Heart left ventricle (tissue), 16 donors: Measurements from ENCODE around the gene WBP1. TPM values are rescaled to one million over a fixed set of nuclear protein-coding genes. Genes with fewer than 3 reads are reported as not detected.

Experiments used
- ATAC-seq, 4 donors: fragments of 200-7000 bp; cut with Tn5 transposase; one replicate each; pipeline ENCODE4 v1.9.1; 2020 to 2022; ENCODE audit warnings: moderate library complexity in 4 of 4, mild to moderate bottlenecking in 3 of 4, moderate number of reproducible peaks in 1 of 4
- DNase-seq, 5 donors: peaks; one replicate each; pipeline ENCODE4 v3.0.0-alpha.2; 2020
- H3K27ac ChIP-seq, 12 donors: fragments of 200-600 bp; sonication (generic) in 4 of 12; one replicate each; pipeline versions ENCODE4 v1.5.0 to v1.8.0; 2016 to 2022; ENCODE audit warnings: mild to moderate bottlenecking in 2 of 12
- H3K27me3 ChIP-seq, 9 donors: fragments of 200-600 bp; sonication (generic) in 2 of 9; one replicate each; pipeline versions ENCODE4 v1.5.1 to v1.8.0; 2016 to 2022; ENCODE audit warnings: mild to moderate bottlenecking in 3 of 9
- H3K36me3 ChIP-seq, 9 donors: fragments of 200-600 bp; sonication (generic) in 2 of 9; one replicate each; pipeline versions ENCODE4 v1.5.0 to v1.8.0; 2018 to 2022; ENCODE audit warnings: mild to moderate bottlenecking in 2 of 9
- H3K4me1 ChIP-seq, 12 donors: fragments of 200-600 bp; sonication (generic) in 4 of 12; one replicate each; pipeline versions ENCODE4 v1.5.0 to v1.8.0; 2016 to 2022; ENCODE audit warnings: mild to moderate bottlenecking in 3 of 12
- H3K4me3 ChIP-seq, 12 donors: fragments of 200-600 bp; sonication (generic) in 4 of 12; one replicate each; pipeline versions ENCODE4 v1.5.0 to v1.8.0; 2017 to 2022; ENCODE audit warnings: mild to moderate bottlenecking in 9 of 12, moderate library complexity in 4 of 12
- H3K9me3 ChIP-seq, 12 donors: fragments of 200-600 bp; sonication (generic) in 4 of 12; one replicate each; pipeline versions ENCODE4 v1.5.0 to v1.8.0; 2016 to 2022; ENCODE audit warnings: mild to moderate bottlenecking in 1 of 12
- POLR2A ChIP-seq, 2 donors: fragments of 450-650 bp; IDR thresholded peaks; one replicate each; pipeline ENCODE4 v1.6.1; 2017; ENCODE audit warnings: antibody characterized with exemption in 2 of 2, mild to moderate bottlenecking in 2 of 2, moderate library complexity in 2 of 2
- WGBS, 4 donors: extraction: QIAGEN DNeasy Blood & Tissue Kit in 2 of 4; methylation state at CpG; one replicate each; pipeline versions ENCODE4 v1.1.5 to v1.1.7; 2013 to 2018; 5-methylcytosine and 5-hydroxymethylcytosine counted together
- intact Hi-C, 10 donors: fragments of 100-400 bp; cut with DNase I; formaldehyde crosslinking; loops; one replicate each; pipeline versions ENCODE4 v1.11.1 to v1.14.2; 2022
- polyA plus RNA-seq, 2 donors: library from polyadenylated mRNA; stranded (reverse); fragments of 200-250 nt; gene quantifications; one replicate each; pipeline ENCODE4 v1.2.3, GENCODE V29; 2013
- total RNA-seq, 9 donors: library from RNA; depleted of rRNA in 2 of 9; stranded (reverse); fragments of >200 nt in 2 of 9; fragmentation: NEBNext Ultra II Directional in 3 of 9; extraction: Animal tissue kit (Norgen Biotek cat#: 25700) in 3 of 9; gene quantifications; one replicate each; pipeline versions ENCODE4 v1.1.0 to v1.2.4, GENCODE V29; 2016 to 2023
- TF ChIP-seq, protein P1 (sequence below), 12 donors: fragments of 200-600 bp; sonication (generic) in 4 of 12; IDR thresholded peaks; one replicate each; pipeline versions ENCODE4 v1.5.0 to v1.8.0; 2018 to 2022; ENCODE audit warnings: antibody characterized with exemption in 12 of 12, mild to moderate bottlenecking in 5 of 12
- donor health status: ischemic (EF 13 %, LVEDD 7.1; RV severe dilation, severe dysfunction).
- donor health status: healthy with polysubstance abuse.
- donor health status: DM: no; HTN: yes; CAD: no.
- donor health status: DM: no; HTN: no; CAD: no.
- donor health status: ischemic (EF 25% LVEDD 6.9; RV normal size, moderate dysfunction).
- donor health status: ischemic (EF 25% LVEDD 5.7; RV mildly dilated, moderate dysfunction).
- donor health status: healthy.
- donor health status: DM: yes; HTN: yes; CAD: no.
- donor health status: ischemic (EF 35%, LVEDD 5.7; RV mildly dilated, moderate dysfunction).
- donor health status: nonischemic (EF 11% LVEDD 7.7; RV severe dilation, severe dysfunction).
- donor health status: DM: yes; HTN: yes; CAD: no.
- donor health status: PGD.
- donor health status: ischemic (EF 29% LVEDD 5.4; RV normal size, mild dysfunction).
- donor health status: nonischemic (EF 23%, LVEDD 6.1; RV moderate dilation, normal function).

Gene WBP1
- total and polyA plus RNA-seq, 11 donors: 29.0 to 58.4 (median 42.4) TPM

DNA sequence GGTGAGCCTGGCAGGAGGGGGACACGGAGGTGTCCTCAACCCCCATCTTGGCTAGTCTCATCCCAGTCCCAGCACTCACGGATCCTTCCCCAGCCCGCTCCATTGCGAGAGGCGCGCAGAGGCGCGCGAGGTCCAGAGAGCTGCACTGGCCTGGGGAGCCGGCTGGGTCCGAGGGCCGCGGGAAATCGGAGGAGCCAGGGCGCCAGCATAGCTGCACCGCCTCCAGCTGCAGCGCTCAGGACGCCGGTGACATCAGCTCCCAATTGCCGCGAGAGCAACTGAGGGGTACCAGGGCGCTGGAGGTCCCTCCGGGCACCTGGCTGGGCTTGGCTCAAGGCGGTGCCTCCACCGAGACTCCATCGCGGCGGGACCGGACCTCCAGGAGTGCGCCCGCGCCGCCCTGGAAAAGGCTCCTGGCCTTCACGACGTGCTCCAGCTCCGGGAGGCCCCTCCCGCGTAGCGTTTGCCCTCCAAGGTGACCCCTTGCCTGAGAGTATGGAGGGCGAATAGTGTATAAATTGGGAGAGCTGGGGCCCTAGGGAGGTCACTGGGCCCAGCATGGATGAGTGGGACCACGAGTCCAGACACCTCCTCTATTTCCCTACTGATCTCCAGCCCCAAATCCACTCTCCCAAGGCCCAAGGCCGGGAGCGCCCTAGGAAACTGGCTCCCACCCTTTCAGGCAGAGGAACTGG is 22.0 kb upstream of the WBP1 start:
- no peak for ATAC-seq
- H3K36me3 ChIP-seq: peaks cover 0 to 23% (median 12%) of the 10 kb centered on the region in 9 donors
- no peak for TF ChIP-seq POLR2A (IDR thresholded peaks at IDR 0.05)
- TF ChIP-seq, protein P1, sequence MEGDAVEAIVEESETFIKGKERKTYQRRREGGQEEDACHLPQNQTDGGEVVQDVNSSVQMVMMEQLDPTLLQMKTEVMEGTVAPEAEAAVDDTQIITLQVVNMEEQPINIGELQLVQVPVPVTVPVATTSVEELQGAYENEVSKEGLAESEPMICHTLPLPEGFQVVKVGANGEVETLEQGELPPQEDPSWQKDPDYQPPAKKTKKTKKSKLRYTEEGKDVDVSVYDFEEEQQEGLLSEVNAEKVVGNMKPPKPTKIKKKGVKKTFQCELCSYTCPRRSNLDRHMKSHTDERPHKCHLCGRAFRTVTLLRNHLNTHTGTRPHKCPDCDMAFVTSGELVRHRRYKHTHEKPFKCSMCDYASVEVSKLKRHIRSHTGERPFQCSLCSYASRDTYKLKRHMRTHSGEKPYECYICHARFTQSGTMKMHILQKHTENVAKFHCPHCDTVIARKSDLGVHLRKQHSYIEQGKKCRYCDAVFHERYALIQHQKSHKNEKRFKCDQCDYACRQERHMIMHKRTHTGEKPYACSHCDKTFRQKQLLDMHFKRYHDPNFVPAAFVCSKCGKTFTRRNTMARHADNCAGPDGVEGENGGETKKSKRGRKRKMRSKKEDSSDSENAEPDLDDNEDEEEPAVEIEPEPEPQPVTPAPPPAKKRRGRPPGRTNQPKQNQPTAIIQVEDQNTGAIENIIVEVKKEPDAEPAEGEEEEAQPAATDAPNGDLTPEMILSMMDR (IDR thresholded peaks at IDR 0.05): no peak
- no peak for DNase-seq
- peak overlapping the region in 8 of 12 donors; percentile 9 to 55 (median 23) for H3K27ac ChIP-seq
- 68 to 90% (median 72%) methylated on average over 13 to 43 of the region's 43 CpGs for WGBS, 4 donors
- H3K9me3 ChIP-seq: no peaks in the 10 kb centered on the region
- H3K4me3 ChIP-seq: peak overlapping the region in 9 of 12 donors; percentile 5 to 46 (median 25)
- H3K4me1 ChIP-seq: peaks cover 0 to 50% (median 26%) of the 10 kb centered on the region in 12 donors
- peaks cover 0 to 20% (median 0%) of the 10 kb centered on the region in 9 donors for H3K27me3 ChIP-seq
- intact Hi-C loops: no loop called here

DNA sequence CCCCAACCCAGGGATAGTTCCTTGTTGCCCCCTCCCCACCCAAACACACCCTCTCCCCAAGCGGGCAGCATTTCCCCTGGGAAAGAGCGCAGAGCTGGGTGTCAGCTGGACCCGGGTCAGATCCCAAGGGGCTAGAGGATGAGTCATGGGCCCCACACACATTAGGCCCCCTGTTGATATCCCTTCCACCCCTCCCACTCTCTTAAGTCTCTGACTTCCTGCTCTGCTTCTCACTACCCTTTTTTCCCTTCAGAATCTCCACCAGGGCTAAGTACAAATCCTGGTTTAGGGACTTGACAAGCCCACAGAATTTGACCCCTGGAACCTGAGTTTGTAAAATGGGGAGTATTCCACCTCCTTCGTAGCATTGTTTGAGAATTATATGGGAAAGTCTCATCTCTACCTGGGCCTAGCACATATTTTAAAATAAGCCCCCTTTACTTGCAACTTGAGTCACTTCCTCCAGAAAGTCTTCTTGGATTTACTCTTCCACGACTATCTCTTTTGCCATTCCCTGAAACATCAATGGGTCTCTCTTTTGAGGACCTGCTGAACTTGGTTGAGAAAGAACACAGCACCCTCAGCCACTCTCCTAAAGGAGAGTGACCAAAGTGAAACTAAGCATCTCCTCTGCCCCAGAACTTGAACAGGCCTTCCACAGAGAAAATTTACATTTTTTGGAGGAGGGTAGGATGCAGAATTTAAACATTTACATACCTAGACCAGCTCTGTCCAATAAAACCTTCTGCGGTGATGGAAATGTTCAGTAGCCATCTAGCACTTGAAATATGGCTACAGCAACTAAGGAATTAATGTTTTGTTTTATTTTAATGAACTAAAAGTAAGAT is 21.2 kb upstream of the WBP1 start:
- no peaks in the 10 kb centered on the region for H3K9me3 ChIP-seq
- H3K4me3 ChIP-seq: peak overlapping the region in 7 of 12 donors; percentile 19 to 46 (median 28)
- ATAC-seq (no peak), DNase-seq (no peak)
- peaks cover 0 to 15% (median 4%) of the 10 kb centered on the region in 9 donors for H3K36me3 ChIP-seq
- H3K4me1 ChIP-seq: peaks cover 0 to 58% (median 34%) of the 10 kb centered on the region in 12 donors
- peaks cover 0 to 28% (median 0%) of the 10 kb centered on the region in 9 donors for H3K27me3 ChIP-seq
- 67 to 77% (median 69%) methylated on average over 6 of the region's 6 CpGs for WGBS, 4 donors
- peak overlapping the region in 8 of 12 donors; percentile 9 to 55 (median 23) for H3K27ac ChIP-seq
- intact Hi-C loops: no loop called here
- TF ChIP-seq, protein P1 (IDR thresholded peaks at IDR 0.05): no peak
- no peak for TF ChIP-seq POLR2A (IDR thresholded peaks at IDR 0.05)

- Histone ChIP-seq H3K4me1 (peaks cover 0 to 60% (median 34%) of the 10 kb centered on the region in 12 donors), H3K9me3 (no peaks in the 10 kb centered on the region), H3K27ac (peak overlapping the region in 1 of 12 donors; percentile 36), H3K36me3 (peaks cover 0 to 12% (median 0%) of the 10 kb centered on the region in 9 donors), H3K27me3 (peaks cover 0 to 38% (median 0%) of the 10 kb centered on the region in 9 donors), H3K4me3 (peak overlapping the region in 5 of 12 donors; percentile 57 to 72 (median 65))
- 92 to 100% (median 97%) methylated on average over 1 of the region's 1 CpG for WGBS, 4 donors
- TF ChIP-seq, protein P1 (IDR thresholded peaks at IDR 0.05): no peak
- TF ChIP-seq POLR2A (IDR thresholded peaks at IDR 0.05): no peak
- DNase-seq (no peak), ATAC-seq (no peak)
- intact Hi-C loops: loop anchor here in 1 of 10 donors (2.0 kb wide), 1 partner anchor 23 kb away; no protein-coding TSS in a partner anchor
Measured at GRCh38 chr2:74438248-74438647, 20.0 kb upstream of the WBP1 start.
